Loucy (cell line): ENCODE measurements around the gene ZNF784.

Experiments
- EZH2phosphoT487 ChIP-seq: fragments of 200-600 bp; IDR thresholded peaks from 2 replicates; pipeline ENCODE4 v1.6.1; 2018; ENCODE audit warnings: antibody characterized with exemption, mild to moderate bottlenecking, moderate library complexity, borderline replicate concordance
- TF ChIP-seq, protein P1 (sequence below): fragments of 200-600 bp; sonication (generic); conservative IDR thresholded peaks from 2 replicates; pipeline ENCODE4 v1.5.1; 2014; ENCODE audit warnings: mild to moderate bottlenecking, antibody characterized with exemption, low read length

DNA sequence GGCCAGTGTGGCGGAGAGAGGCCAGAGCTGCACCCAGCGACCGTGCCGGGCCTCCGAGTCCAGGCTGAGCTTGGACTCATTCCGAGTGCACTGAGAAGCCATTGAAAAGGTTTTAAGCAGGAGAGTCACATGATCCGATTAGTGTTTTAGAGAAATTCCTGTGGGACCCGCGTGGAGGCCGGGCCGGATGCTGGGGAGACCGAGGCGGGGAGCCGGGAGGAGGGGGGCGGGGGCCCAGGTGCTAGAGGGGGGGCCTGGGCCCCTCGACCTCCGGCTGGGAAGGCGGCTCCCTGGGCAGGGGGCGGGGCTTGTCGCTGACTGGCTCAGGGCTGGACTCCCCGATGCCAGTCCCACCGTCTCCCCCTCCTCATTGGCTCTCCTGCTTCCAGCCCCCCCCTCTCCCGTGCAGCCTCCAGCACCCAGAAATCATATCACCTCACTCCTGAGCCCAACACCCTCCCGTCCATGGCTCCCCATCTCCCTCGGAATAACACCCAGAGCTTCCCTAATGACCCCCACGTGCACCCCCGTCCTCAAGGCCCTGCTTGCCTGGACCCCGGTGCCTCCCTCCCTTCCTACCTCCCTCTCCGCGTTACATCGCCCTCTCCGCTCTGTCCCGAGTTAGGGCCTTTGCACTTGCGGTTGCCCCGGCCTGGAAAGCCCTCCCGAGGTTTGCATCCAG is 38.6 kb downstream of the ZNF784 start:
- TF ChIP-seq, protein P1, sequence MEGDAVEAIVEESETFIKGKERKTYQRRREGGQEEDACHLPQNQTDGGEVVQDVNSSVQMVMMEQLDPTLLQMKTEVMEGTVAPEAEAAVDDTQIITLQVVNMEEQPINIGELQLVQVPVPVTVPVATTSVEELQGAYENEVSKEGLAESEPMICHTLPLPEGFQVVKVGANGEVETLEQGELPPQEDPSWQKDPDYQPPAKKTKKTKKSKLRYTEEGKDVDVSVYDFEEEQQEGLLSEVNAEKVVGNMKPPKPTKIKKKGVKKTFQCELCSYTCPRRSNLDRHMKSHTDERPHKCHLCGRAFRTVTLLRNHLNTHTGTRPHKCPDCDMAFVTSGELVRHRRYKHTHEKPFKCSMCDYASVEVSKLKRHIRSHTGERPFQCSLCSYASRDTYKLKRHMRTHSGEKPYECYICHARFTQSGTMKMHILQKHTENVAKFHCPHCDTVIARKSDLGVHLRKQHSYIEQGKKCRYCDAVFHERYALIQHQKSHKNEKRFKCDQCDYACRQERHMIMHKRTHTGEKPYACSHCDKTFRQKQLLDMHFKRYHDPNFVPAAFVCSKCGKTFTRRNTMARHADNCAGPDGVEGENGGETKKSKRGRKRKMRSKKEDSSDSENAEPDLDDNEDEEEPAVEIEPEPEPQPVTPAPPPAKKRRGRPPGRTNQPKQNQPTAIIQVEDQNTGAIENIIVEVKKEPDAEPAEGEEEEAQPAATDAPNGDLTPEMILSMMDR = no peak
- no peak for TF ChIP-seq EZH2phosphoT487
